HepG2 (cell line): ENCODE data around the gene ENPP7. TPM values are rescaled to one million over a fixed set of nuclear protein-coding genes. Genes with fewer than 3 reads are reported as not detected.

Experiments used
- ATAC-seq: fragments of 200-7000 bp; cut with Tn5 transposase; 3 replicates; pipeline ENCODE4 v1.9.1; 2020; ENCODE audit warnings: mild to moderate bottlenecking, moderate library complexity
- BruUV-seq: library from RNA; stranded (reverse); fragments of 400-500 nt; replicated peaks from 2 replicates; lab custom pipeline; 2021; lab: Mats Ljungman, UMichigan
- CTCF ChIA-PET: fragments of 300-600 bp; formaldehyde crosslinking; extraction: SDS; loops from one replicate; lab custom pipeline; 2021; ENCODE audit warnings: low total read pairs, inconsistent platforms, low intra/inter-chr PET ratio; lab: Yijun Ruan, JAX
- POLR2A ChIA-PET: fragments of 350-600 bp; sonication (Branson Sonifier 250); formaldehyde crosslinking; loops from one replicate; lab custom pipeline; 2020; ENCODE audit warnings: antibody characterized with exemption, inconsistent platforms; lab: Yijun Ruan, JAX
- DNase-seq: peaks from one replicate; pipeline ENCODE4 v3.0.0-alpha.2; 2015; ENCODE audit warnings: low spot score
- FAIRE-seq: peaks from 3 replicates; lab custom pipeline; 2011; peaks lifted over from hg19 to GRCh38; lab: Jason Lieb, UNC
- H2AFZ ChIP-seq: one replicate; pipeline ENCODE4 v1.6.1; 2011; ENCODE audit warnings: low read length, inconsistent platforms
- H3K27ac ChIP-seq: fragments of 300-600 bp; 3 replicates; pipeline ENCODE4 v1.8.0; 2011; ENCODE audit warnings: mixed run types, mild to moderate bottlenecking, mixed read lengths, low read length, inconsistent platforms; ENCODE audit not compliant: insufficient read depth; ENCODE audit errors: extremely low read length
- H3K27me3 ChIP-seq, 2 experiments: fragments of 200-600 bp in 1 of 2; 2 replicates in 1 of 2; 3 replicates in 1 of 2; pipeline versions ENCODE4 v1.6.0 to v1.8.0; 2011; ENCODE audit warnings: low read length in 2 of 2, mild to moderate bottlenecking in 2 of 2, moderate library complexity in 2 of 2, inconsistent platforms in 1 of 2; ENCODE audit not compliant: insufficient read depth in 2 of 2, control insufficient read depth in 1 of 2
- H3K36me3 ChIP-seq, 2 experiments: fragments of 200-600 bp in 1 of 2; replicated peaks in 1 of 2; 2 replicates in 1 of 2; 3 replicates in 1 of 2; pipeline versions ENCODE4 v1.5.1 to v1.8.0; 2011; ENCODE audit warnings: low read length in 2 of 2, inconsistent platforms in 1 of 2; ENCODE audit not compliant: insufficient read depth in 2 of 2, control insufficient read depth in 1 of 2
- H3K4me1 ChIP-seq: 2 replicates; pipeline ENCODE4 v1.5.1; 2012; ENCODE audit warnings: low read length, inconsistent platforms; ENCODE audit not compliant: insufficient read depth
- H3K4me2 ChIP-seq: 2 replicates; pipeline ENCODE4 v1.6.0; 2011; ENCODE audit warnings: low read depth, low read length, inconsistent platforms
- H3K4me3 ChIP-seq, 3 experiments: fragments of 200-600 bp in 1 of 3; sonication (generic), shearing (Covaris generic) in 1 of 3; replicated peaks in 1 of 3; 2 replicates each; pipeline ENCODE4 v1.5.1; 2011 to 2016; ENCODE audit warnings: low read length in 3 of 3, inconsistent platforms in 2 of 3, low read depth in 2 of 3, mild to moderate bottlenecking in 2 of 3, control low read depth in 1 of 3, mixed read lengths in 1 of 3; ENCODE audit not compliant: insufficient read depth in 1 of 3
- H3K79me2 ChIP-seq: one replicate; pipeline ENCODE4 v1.6.1; 2011; ENCODE audit warnings: low read length, inconsistent platforms; ENCODE audit not compliant: insufficient read depth
- H3K9ac ChIP-seq: 2 replicates; pipeline ENCODE4 v1.6.0; 2011; ENCODE audit warnings: mild to moderate bottlenecking, low read depth, low read length, inconsistent platforms; ENCODE audit not compliant: insufficient read depth
- H3K9me3 ChIP-seq: 2 replicates; pipeline ENCODE4 v1.5.1; 2012; ENCODE audit warnings: mild to moderate bottlenecking, low read length
- H4K20me1 ChIP-seq: 2 replicates; pipeline ENCODE4 v1.6.0; 2011; ENCODE audit warnings: inconsistent platforms, mild to moderate bottlenecking, low read length, moderate library complexity; ENCODE audit not compliant: insufficient read depth
- DMAP1 ChIP-seq: IDR thresholded peaks from 2 replicates; pipeline ENCODE4 v1.6.1; 2016
- HOXA5 ChIP-seq: sonication (generic); formaldehyde crosslinking; IDR thresholded peaks from 2 replicates; pipeline ENCODE4 v1.4.0; 2020; ENCODE audit warnings: missing genetic modification reagents
- MIER3 ChIP-seq: IDR thresholded peaks from 2 replicates; pipeline ENCODE4 v1.6.1; 2016; ENCODE audit warnings: missing compliant biosample characterization, borderline replicate concordance
- SMYD3 ChIP-seq: sonication (generic); formaldehyde crosslinking; IDR thresholded peaks from 2 replicates; pipeline ENCODE4 v1.8.1; 2023; ENCODE audit warnings: mild to moderate bottlenecking, missing genetic modification reagents
- ZNF326 ChIP-seq: sonication (generic); formaldehyde crosslinking; IDR thresholded peaks from 2 replicates; pipeline ENCODE4 v1.4.0; 2020; ENCODE audit warnings: missing genetic modification reagents, borderline replicate concordance
- ZNF589 ChIP-seq: sonication (generic); formaldehyde crosslinking; conservative IDR thresholded peaks from 2 replicates; pipeline ENCODE4 v1.8.0; 2022; ENCODE audit warnings: mild to moderate bottlenecking, moderate library complexity, missing genetic modification reagents
- ZNF83 ChIP-seq: sonication (generic); formaldehyde crosslinking; IDR thresholded peaks from 2 replicates; pipeline ENCODE4 v1.4.0; 2020; ENCODE audit warnings: missing genetic modification reagents, mild to moderate bottlenecking, borderline replicate concordance
- WGBS: methylation state at CpG from one replicate; pipeline ENCODE4 v1.1.6; 2017; ENCODE audit warnings: low lambda C conversion rate; 5-methylcytosine and 5-hydroxymethylcytosine counted together
- in situ Hi-C: cut with HindIII; loops from 2 replicates; pipeline ENCODE4 v1.10.0; 2017; ENCODE audit warnings: low pct_unique_long_range_greater_than_20kb; ENCODE audit not compliant: extremely low pct_ligation_motif_present
- intact Hi-C: fragments of 100-400 bp; cut with micrococcal nuclease; formaldehyde crosslinking; loops from one replicate; pipeline ENCODE4 v1.10.0; 2022; ENCODE audit not compliant: unreplicated experiment
- polyA plus RNA-seq, 8 experiments: library from polyadenylated mRNA; depleted of rRNA in 3 of 8; stranded (reverse) in 7 of 8; unstranded in 1 of 8; fragments of >200 nt; fragmentation: Illumina TruSeq in 4 of 8; extraction: Trizol in 4 of 8; gene quantifications; 2 replicates each; pipeline versions ENCODE4 v1.2.1 to v1.2.3, GENCODE V29; 2011 to 2016; ENCODE audit warnings: low read depth in 4 of 8, missing spikeins in 1 of 8, mixed read lengths in 1 of 8; ENCODE audit not compliant: insufficient read depth in 1 of 8
- total RNA-seq, 5 experiments: library from RNA; depleted of rRNA; stranded (reverse); fragments of >200 nt; fragmentation: Illumina TruSeq; extraction: Trizol; gene quantifications; 2 replicates each; pipeline ENCODE4 v1.2.3, GENCODE V29; 2016; ENCODE audit warnings: low read depth in 1 of 5
- TF ChIP-seq, protein P1 (sequence below): sonication (generic); formaldehyde crosslinking; IDR thresholded peaks from 2 replicates; pipeline ENCODE4 v1.4.0; 2020; ENCODE audit warnings: missing genetic modification reagents
- TF ChIP-seq, protein P2 (sequence below): IDR thresholded peaks from 2 replicates; pipeline ENCODE4 v1.6.1; 2016; ENCODE audit warnings: low read depth, control low read depth
- TF ChIP-seq, protein P3 (sequence below): IDR thresholded peaks from 2 replicates; pipeline ENCODE4 v1.6.1; 2012; ENCODE audit warnings: low read depth, low read length, improper control_type of control experiment

The ENPP7 gene
- total and polyA plus RNA-seq, 2 of the 13 experiments (the other 11 are each of a cell fraction or from before 2014, with no cell fraction given): 1.1 to 2.2 TPM

DNA sequence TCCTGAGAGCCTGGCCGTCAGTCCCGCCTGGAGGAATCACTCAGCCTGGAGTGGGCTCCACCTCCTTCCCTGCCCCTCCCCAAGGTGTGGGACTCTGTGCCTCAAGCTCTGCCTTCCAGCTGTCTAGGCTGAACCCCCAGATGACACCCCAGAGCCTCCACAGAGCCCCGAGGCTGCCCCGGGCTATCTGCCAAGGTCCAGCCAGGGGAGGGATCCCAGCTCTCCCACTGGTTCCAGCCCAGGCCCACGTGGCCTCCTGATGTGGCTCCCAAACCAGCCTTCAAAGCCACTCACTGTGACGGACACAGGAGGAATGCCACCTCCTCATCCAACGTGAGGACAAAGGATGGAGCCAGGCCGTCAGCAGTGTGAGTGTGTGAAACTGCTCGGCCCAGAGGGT is 45.6 kb upstream of the ENPP7 start:
- Histone ChIP-seq H3K9ac (no peak overlapping the region), H3K36me3 (no peaks in the 10 kb centered on the region), H3K9me3 (no peaks in the 10 kb centered on the region), H3K27me3 (peaks cover 37 to 87% of the 10 kb centered on the region in 2 experiments), H3K27ac (no peak overlapping the region), H3K4me2 (no peak overlapping the region), H3K4me3 (no peak overlapping the region), H3K4me1 (no peaks in the 10 kb centered on the region), H2AFZ (no peak overlapping the region), H4K20me1 (no peaks in the 10 kb centered on the region; the same call in none of the 2 replicates), H3K79me2 (no peaks in the 10 kb centered on the region)
- ChIA-PET CTCF (no interaction called here), POLR2A (no interaction called here)
- in situ Hi-C loops: no loop called here
- BruUV-seq: no TSS peak
- TF ChIP-seq, protein P1, sequence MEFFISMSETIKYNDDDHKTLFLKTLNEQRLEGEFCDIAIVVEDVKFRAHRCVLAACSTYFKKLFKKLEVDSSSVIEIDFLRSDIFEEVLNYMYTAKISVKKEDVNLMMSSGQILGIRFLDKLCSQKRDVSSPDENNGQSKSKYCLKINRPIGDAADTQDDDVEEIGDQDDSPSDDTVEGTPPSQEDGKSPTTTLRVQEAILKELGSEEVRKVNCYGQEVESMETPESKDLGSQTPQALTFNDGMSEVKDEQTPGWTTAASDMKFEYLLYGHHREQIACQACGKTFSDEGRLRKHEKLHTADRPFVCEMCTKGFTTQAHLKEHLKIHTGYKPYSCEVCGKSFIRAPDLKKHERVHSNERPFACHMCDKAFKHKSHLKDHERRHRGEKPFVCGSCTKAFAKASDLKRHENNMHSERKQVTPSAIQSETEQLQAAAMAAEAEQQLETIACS: no peak
- TF ChIP-seq ZNF326 (no peak), DMAP1 (CRISPR knock-in tag) (no peak), SMYD3 (CRISPR knock-in tag) (no peak), ZNF83 (no peak), ZNF589 (CRISPR knock-in tag) (no peak), MIER3 (CRISPR knock-in tag) (no peak), HOXA5 (no peak)
- TF ChIP-seq, protein P2, sequence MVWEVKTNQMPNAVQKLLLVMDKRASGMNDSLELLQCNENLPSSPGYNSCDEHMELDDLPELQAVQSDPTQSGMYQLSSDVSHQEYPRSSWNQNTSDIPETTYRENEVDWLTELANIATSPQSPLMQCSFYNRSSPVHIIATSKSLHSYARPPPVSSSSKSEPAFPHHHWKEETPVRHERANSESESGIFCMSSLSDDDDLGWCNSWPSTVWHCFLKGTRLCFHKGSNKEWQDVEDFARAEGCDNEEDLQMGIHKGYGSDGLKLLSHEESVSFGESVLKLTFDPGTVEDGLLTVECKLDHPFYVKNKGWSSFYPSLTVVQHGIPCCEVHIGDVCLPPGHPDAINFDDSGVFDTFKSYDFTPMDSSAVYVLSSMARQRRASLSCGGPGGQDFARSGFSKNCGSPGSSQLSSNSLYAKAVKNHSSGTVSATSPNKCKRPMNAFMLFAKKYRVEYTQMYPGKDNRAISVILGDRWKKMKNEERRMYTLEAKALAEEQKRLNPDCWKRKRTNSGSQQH (CRISPR knock-in tag): no peak
- TF ChIP-seq, protein P3, sequence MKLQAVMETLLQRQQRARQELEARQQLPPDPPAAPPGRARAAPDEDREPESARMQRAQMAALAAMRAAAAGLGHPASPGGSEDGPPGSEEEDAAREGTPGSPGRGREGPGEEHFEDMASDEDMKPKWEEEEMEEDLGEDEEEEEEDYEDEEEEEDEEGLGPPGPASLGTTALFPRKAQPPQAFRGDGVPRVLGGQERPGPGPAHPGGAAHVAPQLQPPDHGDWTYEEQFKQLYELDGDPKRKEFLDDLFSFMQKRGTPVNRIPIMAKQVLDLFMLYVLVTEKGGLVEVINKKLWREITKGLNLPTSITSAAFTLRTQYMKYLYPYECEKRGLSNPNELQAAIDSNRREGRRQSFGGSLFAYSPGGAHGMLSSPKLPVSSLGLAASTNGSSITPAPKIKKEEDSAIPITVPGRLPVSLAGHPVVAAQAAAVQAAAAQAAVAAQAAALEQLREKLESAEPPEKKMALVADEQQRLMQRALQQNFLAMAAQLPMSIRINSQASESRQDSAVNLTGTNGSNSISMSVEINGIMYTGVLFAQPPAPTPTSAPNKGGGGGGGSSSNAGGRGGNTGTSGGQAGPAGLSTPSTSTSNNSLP: no peak
- no peak for DNase-seq
- 5% methylated on average over 6 of the region's 9 CpGs for WGBS
- ATAC-seq: no peak
- intact Hi-C loops: no loop called here
- FAIRE-seq: no peak
